HG03039 (cell line): ENCODE measurements around the gene SV2C.
"Not testable (repeated sequence)": the region's sequence is repeated elsewhere in the genome, so short reads cannot be mapped to it uniquely, and the experiment has no call there.

Experiments used
- ATAC-seq: cut with Tn5 transposase; IDR thresholded peaks from one replicate; pipeline ENCODE4 v1.9.1; 2021; ENCODE audit warnings: mild to moderate bottlenecking, moderate library complexity; ENCODE audit not compliant: unreplicated experiment

Gene SV2C

DNA sequence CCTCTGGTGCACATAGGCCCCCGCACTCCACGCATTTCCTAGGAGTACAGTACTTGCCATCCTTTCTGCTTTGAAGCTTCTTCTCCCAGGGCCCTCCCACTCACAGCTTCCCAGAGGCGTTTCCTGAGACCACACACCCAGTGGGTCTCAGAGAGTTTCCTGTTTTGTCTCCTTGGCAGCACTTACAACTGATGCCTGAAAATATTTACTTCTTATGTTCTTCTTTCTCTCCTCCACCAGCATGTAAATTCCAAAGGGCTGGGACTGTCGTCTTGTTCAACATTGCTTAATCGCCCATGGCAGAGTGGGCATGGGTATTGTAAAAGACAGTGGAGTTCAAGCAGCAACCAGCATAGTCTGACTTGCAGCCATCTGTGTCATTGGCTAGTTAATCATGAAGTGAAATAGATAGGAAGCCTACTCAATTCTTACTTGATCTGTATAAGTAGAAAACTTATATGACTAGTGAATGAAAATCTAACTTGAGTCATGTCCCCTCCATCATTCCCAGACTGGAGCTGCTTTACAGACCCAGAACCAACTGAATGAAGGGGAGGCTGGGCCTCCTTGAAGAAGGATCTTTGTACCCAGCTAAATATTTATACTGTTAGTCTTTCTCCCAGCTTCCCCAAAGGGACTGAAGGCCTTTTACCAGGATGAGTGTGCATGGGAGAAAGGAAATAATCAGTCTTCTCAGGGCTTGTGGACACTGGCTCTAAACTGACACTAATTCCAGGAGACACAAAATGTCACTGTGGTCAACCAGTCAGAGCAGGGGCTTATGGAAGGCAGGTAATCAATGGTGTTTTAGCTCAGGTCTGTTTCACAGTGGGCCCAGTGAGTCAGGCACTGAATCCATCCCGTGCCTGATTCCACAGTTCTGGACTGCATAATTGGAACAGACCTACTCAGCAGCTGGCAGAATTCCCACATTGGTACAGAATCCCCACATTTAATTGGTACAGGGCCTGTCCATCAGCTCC is 116.4 kb downstream of the SV2C start:
- ATAC-seq: no peak

DNA sequence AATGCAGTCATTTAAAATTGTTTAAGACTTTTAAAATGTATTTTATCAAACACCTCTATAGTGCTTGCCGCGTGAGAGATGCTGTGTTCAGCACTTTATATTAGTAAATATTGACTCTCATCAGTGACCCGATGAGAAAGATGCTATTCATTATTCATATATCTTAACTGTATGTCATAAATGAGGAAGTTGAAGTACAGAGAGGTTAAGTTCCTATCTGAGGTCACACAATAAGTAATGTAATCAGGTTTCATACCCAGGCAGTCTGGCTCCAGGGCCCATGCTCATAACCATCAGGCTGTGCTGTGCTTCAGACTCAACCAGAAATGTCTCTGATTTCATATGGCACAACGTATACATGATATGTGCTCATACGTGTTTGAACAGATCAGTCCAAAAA is 119.0 kb downstream of the SV2C start:
- ATAC-seq: no peak

DNA sequence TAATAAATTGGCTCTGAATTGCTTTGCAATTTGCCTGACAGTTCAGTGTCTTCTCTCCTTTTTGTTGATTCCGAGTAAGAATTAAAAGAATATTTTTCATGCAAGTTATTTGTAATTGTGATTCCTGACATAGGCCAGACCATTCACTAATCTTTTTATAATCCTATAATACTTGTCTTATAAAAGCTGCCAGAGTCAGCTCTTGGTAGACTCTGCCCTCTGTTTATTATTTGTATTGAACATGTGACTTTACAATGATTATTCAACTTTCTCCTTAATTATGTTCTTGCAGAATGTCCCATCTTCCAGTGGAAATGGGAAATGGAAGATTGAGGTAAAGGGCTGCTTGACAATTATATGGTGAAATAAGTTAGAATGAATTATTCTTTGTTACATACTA is 121.0 kb downstream of the SV2C start:
- no peak for ATAC-seq

DNA sequence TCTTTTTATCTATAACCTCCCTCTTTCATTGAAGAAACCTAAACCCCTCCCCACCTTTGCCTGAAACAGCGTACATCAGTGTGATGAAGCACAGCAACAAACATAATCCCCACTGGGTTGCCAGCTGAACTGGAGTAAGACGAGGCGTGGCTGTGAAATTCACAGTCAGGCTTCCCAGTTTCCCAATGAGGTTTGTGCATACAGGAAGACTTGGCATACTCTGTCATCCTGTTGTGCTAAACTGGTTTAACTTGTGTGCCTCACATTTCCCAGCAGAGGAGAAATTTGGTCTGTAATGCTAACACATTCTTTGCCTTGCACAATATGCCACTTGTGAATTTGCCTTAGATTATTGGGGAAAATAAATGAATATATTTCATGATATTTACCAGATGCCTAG is 121.5 kb downstream of the SV2C start:
- ATAC-seq: no peak

DNA sequence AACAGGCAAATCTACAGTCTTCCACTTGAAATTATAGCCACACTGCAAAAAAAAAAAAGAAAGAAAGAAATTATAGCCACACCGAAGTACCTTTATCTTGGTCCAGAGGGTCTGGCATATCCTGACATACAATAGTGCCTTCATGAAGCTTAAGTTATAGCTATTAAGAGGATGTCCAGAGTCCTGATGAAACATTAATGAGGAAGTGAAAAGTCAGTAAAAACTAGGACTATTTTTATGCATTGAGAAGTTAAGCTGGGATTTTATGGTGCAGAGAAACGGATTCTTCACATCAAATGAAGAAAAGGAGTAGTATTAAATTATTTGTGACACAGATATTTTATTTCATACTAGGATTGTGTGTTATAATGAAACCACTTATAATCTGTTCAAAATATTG is 123.9 kb downstream of the SV2C start:
- no peak for ATAC-seq

DNA sequence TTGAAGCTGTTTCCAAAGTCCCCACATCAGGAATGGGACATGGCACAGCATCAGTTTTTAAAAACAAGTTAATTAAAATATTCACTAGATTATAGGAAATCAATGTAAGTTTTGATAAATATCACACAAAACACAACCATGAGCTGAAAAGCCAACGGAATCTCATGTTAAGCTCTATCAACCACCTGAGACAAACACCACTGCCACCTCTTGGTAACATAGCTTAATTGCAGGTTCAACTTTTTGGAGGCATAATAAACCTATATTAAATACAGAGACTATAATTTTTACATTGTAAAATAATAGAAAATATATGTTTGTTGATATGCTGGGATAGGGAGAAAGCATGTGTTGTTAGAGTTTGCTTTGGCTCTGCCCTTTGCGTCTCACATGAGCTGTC is 126.1 kb downstream of the SV2C start:
- ATAC-seq: no peak

DNA sequence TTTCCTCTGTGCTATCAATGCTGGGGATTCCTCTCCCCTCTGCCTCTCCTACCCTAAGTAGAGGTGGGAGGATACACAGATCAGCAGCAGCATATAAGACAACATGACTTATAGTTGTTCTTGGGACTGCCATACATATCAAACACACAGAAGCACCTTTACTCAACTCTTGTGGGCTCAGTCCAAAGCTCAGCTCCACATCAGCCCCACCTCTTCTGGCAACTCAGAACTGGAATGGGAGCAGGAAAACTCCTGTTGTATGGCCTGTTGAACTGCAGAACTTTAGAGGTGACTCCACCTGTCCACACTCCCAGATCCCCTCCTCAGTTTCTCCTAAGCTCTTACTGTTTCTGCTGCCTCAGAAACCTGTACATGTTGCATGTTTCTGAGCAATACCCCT is 127.8 kb downstream of the SV2C start:
- ATAC-seq: no peak

DNA sequence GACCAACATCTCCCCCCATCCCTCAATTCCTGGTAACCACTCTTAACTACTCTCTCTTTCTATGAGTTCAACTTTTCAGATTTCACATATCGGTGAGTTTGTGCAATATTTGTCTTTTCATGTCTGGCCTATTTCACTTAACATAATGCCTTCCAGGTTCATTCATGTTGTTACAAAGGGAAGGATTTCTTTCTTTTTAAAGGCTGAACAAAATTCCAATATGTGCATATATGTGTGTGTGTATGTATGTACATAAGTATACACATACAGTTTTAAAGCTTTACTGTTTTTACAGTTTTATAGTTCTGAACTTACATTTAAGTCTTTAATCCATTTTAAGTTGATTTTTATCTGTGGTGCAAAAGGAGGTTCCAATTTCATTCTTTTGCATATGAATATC is 130.7 kb downstream of the SV2C start:
- ATAC-seq: no peak

DNA sequence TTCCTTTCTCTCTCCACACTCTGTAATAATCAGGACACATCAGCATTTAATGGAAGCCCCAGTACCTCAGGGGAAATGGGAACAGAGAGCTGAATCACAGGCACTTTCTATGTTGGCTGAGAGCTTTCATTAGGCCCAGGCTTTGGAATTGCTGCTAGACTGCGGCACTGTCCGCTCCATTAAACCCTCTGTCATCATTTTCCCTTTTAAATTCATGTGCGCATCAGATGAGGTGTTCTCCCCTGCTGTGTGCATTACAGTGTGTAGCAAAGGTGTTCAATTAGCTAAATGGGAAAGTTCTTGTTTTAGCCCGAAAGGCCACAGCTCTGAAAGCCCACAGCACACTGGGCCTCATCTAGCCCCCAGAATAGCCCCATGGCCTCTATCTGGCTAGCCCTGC is 133.6 kb downstream of the SV2C start:
- ATAC-seq: no peak

DNA sequence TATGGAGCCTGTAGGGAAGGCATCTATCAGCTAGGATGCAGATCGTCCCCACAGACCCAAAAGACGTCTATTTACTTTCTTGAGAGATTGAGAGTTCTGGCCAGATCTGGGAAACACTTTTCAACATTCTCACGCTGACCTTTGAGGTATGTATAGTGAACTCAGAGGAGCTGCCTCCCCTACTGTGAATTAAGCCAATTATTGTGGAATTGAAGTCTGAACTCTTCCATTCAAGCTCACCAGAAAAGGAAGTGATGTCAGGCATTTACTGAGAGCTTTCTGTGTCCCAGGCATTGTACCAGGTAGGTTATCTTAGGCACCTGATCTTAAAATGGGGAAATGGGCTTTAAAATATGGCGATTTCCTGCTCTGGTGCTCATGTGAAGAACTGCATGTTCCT is 136.5 kb downstream of the SV2C start:
- no peak for ATAC-seq

DNA sequence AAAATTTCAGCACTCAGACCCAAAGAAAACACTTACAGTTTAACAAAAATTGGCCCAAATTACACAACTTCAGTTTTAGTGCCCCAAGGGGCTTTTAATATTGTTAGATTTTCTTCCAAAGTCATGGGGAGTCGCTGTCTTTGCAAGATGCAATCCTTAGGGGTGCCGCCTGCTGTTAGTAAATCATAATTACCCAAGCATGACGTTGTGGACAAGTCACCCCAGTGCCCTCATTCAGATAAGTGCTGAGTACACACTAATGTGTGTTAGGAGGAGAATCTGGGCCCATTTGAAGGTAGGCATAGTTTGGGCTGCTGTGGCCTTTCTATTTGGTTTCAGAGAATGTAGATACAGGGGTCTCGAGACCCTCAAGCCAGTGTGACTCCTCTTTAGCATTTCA is 138.1 kb downstream of the SV2C start:
- ATAC-seq: no peak

DNA sequence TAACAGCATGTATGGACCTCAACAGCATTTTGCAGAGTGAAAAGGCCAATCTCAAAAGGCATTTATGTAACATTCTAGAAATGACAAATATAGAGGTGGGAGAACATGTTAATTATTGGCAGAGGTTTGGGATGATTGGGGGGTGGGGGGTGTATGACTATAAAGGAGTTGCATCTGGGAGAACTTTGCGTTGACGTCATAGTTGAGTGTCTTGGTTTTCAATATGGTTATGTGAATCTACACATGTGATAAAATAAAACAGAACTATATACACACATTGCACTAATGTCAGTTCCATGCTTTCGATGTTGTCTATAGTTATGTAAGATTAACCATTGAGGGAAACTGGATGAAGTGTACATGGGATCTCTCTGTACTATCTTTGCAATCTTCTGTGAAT is 139.1 kb downstream of the SV2C start:
- no peak for ATAC-seq

DNA sequence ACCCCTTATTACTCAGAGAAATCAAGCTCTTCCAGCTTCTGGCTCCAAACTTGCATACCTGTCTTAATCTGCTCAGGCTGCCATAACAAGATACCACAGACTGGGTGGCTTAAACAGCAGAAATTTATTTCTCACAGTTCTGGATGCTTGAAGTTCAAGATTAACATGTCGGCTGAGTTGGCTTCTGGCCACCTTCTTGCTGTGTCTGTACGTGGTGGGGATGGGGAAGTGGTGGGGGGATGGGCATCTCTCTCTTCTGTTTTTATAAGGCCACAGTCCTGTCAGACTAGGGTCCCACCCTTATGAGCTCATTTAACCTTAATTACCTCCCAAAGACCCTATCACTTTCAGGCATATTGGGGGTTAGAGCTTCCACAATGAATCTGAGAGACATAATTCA is 140.5 kb downstream of the SV2C start:
- no peak for ATAC-seq

DNA sequence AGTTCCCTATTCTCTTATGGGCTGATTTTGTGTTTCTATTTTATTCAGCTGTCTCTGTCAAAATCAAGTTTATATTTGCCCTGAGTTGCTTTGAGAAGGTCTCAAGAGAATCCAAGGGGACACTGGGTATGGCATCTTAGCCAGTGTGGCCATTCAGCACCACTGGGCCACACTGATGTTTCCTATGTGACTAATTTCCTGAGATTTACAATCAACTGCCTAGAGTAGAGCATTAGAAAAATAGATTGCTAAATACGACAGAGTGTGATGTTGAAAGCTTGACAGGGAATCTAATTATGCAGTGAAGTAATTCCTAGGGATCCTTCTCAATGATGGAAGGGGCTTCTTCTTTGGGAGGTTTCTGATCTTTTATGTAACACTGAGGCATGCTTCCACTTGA is 141.7 kb downstream of the SV2C start:
- ATAC-seq: no peak

DNA sequence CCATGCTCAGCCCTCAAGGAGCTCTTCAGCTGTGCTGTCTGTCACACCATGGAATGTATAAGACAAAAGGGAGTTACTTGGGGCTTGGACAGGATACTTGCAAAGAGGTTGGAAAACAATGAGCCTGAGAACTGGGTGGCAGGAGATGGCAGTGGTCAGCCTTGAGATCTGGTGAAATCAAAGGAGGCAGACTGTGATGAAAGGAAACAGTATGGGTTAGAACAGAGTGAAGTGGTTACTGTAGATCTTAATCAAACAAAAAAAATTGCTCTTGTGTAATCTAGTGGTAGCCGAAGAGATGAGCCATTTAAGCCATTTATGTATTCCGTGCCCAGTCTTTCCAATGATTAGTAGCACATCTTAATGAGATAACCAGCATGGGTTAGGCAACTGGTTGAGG is 142.2 kb downstream of the SV2C start:
- ATAC-seq: no peak

DNA sequence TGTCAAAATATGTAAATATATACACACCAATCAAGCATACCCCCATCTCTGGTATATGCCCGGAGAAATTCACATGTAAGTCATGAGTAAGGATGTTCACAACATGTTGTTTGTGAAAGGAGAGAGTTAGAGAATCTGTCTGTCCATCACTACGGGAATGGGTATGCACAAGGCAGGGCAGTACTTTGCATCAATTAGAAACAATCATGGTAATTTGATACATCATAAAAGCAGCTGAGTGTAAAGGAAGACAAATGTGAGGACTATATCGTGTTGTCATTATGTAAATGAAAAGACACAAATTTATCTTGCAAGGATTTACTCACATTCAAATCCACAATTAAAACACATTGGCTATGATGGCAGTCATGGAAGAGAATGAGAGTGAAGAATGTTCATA is 146.7 kb downstream of the SV2C start:
- ATAC-seq: no peak

DNA sequence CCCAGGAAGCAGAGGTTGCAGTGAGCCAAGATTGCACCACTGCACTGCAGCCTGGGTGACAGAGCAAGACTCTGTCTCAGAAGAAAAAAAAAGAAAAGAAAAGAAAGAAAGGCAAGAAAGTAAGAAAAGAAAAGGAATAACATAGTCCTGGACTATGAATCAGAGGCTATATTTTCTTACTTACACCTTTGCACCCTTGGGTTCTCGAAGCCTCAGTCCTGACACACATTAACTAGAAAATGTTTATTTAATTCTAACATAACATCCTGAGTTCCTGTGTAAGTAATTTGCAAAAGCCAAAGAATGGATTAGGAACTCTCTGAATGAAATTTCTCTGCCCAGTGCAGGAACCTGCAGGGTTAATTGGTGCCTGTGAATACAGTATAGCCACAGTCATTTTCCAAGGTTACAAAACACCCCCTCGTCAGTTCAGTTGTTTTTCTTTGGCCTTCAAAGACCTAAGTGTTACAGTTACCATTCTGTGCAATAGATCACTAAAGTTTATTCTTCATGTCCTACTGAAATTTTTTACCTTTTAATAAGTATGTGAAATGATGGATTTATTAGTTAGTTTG is 147.6 kb downstream of the SV2C start:
- ATAC-seq: no peak

DNA sequence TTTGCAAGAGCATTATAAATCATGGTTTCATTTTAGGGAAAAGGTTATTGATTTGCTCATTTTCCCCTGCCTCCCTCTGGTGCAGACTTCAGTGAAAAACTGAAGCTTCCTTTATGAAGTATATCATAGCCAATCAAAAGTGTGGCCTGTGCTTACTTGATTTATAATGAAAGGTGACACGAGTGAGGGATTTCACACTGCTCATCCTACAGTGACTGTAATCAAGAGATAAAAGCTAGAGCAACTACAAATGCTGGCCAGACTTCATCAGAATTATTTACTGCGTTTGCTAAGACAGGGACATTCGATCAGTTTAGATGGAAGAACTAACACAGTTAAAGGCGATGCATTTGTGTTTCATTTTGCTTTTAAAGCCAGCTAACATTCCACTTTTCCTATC is 151.5 kb downstream of the SV2C start:
- no peak for ATAC-seq

DNA sequence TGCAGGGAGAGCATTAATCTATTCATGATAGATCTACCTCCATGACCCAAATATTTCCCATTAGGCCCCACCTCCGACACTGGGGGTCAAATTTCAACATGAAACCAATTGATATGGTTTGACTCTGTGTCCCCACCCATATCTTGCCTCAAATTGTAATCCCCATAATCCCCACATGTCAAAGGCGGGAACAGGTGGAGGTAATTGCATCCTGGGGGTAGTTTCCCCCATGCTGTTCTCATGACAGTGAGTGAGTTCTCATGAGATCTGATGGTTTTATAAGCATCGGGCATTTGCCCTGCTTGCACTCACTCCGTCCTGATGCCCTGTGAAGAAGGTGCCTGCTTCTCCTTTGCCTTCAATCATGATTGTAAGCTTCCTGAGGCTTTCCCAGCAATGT is 153.5 kb downstream of the SV2C start:
- ATAC-seq: no peak

DNA sequence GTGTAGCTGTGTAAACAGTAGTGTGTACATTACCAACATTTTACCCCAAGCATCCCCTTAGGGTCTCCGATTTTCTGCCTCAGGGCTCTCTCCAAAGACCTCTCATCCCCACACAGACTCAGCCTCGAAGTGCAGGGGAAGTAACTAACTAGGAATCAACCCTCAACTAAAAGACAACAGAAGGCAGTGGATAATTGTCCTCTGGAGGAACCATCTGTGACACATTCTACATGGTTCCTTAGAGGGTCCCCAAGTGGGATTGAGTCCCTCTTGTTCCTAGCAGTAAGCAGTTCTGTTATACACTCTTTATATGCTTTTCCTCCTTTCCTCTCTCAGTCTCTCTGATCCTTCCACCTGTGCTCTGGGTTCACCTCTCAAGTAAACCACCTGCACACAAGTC is 157.2 kb downstream of the SV2C start:
- ATAC-seq: no peak

DNA sequence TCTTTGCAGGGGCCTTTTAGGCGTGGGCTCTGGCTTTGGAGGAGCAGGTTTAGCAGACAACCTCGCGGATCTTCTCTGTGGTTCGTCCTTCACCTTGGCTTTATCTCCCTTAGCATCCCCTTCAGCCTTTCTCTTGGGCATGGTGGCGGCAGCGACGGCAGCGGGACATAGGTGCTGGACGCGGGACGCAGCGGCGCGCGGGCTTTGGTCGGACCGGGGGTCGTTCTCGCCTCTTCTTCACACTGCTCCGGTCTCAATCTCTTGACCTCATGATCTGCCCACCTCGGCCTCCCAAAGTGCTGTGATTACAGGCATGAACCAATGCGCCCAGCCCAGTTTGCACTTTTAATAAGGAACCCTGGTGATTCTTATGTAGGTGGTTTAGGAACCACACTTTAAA is 159.0 kb downstream of the SV2C start:
- ATAC-seq: not testable (repeated sequence)

DNA sequence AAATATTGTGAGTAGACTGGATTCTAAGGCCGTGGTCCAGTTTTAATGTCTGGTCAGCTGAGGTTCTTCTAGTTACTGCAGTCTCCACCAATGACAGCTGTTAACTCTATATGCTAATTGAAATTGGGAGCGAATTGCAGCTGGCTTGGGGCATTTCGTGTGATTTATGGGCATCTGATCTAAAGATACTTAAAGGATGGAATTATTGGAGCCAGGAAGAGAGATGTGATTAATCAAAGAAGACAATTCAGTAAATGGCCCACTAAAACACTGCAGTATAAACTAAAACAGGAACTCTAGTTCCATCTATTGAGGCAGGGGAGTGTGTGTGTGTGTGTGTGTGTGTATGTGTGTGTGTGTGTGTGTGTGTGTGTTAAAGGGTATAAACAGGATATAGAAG is 162.4 kb downstream of the SV2C start:
- ATAC-seq: no peak

DNA sequence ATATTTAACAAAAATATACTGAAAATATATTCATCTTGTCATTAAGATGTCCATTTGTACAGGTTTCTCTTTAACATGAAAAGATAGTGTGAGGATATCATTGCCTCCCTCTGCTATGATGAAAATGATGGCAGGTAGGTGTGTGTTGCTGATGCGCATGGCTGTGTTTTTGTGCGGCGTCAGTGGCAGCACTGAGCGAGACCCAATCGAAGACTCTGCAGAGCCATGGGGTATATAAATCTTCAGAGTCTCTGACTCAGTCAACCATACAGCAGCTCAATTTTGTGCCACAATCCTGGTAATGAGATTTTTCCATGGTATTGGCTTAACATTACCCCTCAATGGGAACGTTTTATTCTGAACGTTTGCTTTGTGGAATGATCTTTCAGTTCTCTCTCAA is 166.4 kb downstream of the SV2C start:
- no peak for ATAC-seq
